GM10266 (cell line): ENCODE measurements around the gene C2orf81.
A peak's percentile ranks its signal among the peaks of the same experiment; 100 is the strongest.
"Not testable (repeated sequence)": the region's sequence is repeated elsewhere in the genome, so short reads cannot be mapped to it uniquely, and the experiment has no call there.

ENCODE experiments used
- DNase-seq: peaks from one replicate; pipeline ENCODE4 v3.0.0; 2012; ENCODE audit errors: extremely low spot score
- CTCF ChIP-seq: IDR thresholded peaks from 2 replicates; pipeline ENCODE4 v1.5.1; 2012; ENCODE audit warnings: mild to moderate bottlenecking, low read depth; ENCODE audit not compliant: control insufficient read depth, insufficient read depth; ENCODE audit errors: missing control alignments

The C2orf81 gene

GRCh38 chr2:74421221-74421870 is at the start of gene C2orf81, which contains the start of gene WDR54:
Gene C2orf81 (minus strand): TSS chr2:74421619. CDS start chr2:74421560, 59 bp downstream.
Gene WDR54 (plus strand): TSS chr2:74421730. CDS start chr2:74422154, 424 bp downstream.
- peak; percentile 98 for DNase-seq
- no peak for TF ChIP-seq CTCF

GRCh38 chr2:74470742-74471141 is 49.3 kb upstream of the C2orf81 start:
- DNase-seq, result not testable (repeated sequence)

GRCh38 chr2:74464406-74464805 is 43.0 kb upstream of the C2orf81 start:
- TF ChIP-seq CTCF, result no peak
- DNase-seq, result no peak

GRCh38 chr2:74462786-74463105 is 41.3 kb upstream of the C2orf81 start:
- DNase-seq, result no peak
- no peak for TF ChIP-seq CTCF

GRCh38 chr2:74462054-74462785 is 40.8 kb upstream of the C2orf81 start:
- TF ChIP-seq CTCF, result no peak
- DNase-seq, result no peak

- TF ChIP-seq CTCF, result peak; percentile 39
- DNase-seq, result no peak
These were observed 40.0 kb upstream of the C2orf81 start for GRCh38 chr2:74461187-74462053.

GRCh38 chr2:74460187-74460586 is 38.8 kb upstream of the C2orf81 start:
- DNase-seq, result not testable (repeated sequence)

- DNase-seq, result not testable (repeated sequence)
These were observed 38.2 kb upstream of the C2orf81 start for GRCh38 chr2:74459503-74460118.
